NCI-H510A (cell line): ENCODE results near the gene LCAT.
"Not testable (repeated sequence)": the region's sequence is repeated elsewhere in the genome, so short reads cannot be mapped to it uniquely, and the experiment has no call there.

Experiments used
- DNase-seq: peaks from one replicate; lab custom pipeline; 2025; lab: John Stamatoyannopoulos, UW

LCAT gene

DNA sequence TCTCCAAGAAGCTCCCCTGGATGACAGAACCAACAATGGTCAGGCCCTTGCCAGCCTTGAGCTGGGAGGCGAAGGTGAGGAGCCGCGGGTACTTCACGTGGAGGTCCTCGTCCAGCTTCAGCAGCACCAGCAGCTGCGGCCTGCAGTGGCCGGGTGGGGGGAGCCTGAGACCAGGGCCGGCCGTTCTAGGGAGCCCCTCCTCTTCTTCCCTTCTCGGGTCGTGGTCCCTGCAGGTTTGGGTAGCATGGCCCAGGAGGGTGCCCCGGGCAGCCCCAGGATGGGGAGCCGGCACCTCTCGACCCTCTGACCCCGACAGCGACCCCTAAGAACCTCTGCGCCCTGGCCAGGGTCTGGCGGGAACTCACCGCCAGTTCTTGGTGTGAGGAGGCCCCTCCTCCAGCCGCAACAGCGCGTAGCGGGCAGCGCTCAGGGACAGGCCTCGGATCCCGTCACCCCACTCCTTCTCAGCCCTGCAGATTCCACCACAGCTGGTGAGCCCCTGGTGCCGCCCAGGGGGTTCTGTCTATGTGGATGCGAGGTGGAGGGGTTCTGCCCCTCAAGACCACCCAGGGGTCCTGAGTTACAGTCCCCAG, 3.1 kb upstream of the LCAT start:
- no peak for DNase-seq

- DNase-seq: no peak
Observed at GRCh38 chr16:67946128-67946569, 2.2 kb upstream of the LCAT start.

DNA sequence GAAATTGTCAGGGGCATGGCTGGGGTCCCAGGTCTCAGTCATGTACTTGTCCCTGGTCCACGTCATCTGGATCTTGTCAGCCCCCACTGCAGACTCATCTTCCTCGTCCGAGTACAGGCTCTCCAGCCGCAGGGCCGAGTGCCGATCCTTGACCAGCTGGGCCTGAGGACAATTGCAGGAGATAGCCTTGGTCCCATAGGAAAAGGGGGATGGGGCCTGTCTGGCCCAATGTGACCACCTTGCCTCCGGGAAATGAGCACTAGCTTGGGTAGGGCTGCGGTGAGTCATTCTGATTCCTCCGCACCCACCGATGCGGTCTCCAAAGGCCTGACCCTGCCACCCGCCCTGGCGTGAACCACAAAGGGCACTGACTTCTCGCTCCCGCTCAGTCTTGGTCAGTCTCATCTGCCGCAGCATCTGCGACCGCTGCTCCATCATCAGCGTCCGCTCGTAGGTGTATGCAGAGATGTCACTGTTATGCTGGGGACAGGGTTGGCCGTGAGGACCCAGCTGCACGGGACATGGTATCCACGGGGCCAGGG, 1.5 kb upstream of the LCAT start:
- DNase-seq: no peak

DNA sequence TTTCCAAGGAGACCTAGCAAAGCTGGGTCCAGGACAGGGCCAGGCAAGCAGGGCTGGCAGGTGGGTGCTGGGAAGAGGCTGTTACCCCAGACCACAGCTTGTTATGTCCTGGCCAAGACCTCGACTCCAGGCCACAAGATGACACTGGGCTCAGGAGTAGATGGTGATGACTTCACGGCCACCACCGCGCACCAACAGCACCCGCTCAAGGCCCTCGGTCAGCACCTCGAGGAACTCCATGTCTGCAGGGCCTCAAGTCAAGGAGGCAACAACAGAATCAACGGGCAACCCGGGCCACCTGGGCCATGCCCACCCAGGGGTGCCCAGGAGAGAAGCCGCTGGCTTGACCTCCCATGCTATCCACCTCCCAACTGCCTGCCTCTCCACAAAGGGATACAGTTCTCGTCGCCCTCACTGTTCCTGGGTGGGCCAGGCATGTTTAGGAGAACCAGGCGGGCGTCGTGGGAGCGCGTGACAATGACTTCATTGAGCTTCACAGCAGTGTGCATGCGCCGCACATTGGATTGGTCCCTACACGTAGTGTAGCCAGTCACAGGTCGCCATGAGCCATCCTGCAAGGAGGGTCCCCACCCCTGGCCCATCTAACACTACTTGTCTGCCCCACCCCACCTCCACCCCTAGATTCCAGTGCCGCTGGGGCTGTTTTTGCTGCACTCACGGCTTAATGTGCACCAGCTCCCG, 921 bp upstream of the LCAT start:
- DNase-seq: no peak

GRCh38 chr16:67943256-67943618, 683 bp downstream of the LCAT start:
- DNase-seq: no peak

DNA sequence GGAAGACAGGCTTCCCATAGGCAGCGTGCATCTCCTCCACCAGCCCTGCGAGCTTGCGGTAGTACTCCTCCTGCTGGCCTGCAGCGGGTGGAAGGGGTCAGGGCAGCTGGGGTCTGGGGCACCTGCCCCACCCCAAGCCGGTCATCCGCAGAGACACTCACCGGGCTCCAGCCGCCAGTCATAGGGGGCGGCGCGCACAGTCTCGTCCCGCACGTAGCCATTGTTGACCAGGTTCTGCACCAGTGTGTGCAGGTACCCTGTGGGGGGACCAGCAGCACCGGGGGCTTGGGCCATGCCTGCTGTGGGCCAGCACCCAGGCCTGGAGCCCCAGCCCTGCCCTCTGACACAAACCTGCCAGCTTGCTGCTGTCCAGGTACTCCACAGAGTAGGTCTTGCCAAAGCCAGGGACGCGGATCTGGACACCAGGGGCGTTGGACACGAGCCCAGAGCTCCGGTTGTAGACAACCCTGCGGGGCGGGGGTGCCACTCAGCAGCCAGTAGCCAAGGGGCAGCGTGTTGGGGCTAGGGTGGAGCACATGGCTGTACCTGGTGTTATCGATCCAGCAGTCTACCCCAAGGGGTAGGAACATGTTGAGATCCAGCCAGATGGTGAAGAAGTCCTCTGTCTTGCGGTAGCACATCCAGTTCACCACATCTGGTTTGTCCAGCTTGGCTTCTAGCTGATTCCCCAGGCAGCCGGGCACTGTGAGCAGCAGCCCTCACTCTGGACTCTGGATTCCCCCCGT, 1.2 kb downstream of the LCAT start:
- no peak for DNase-seq

GRCh38 chr16:67942200-67942509, 1.8 kb downstream of the LCAT start:
- no peak for DNase-seq

GRCh38 chr16:67941469-67942199, 2.3 kb downstream of the LCAT start:
- DNase-seq: no peak

DNA sequence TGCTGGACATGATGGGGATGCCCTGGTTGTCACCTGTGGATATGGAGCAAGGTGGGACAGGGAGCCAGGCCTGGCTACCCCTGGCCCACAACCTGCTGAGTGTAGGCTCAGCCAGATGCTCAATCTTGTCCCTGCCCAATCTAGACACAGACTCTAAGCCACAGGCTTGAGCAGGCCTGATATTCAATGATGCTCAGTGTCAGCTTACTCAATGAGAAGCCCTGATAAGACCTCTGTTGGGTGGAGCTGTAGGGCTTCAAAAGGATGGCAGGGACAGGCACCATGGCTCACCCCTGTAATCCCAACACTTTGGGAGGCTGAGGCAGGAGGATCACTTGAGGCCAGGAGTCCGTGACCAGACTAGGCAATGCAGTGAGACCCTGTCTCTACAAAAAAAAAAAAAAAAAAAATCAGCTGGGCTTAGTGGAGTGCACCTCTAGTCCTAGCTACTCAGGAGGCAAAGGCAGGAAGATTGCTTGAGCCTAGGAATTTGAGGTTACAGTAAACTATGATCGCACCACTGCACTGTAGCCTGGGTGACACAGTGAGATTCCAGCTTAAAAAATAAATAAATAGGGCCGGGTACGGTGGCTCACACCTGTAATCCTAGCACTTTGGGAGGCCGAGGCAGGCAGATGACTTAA, 3.4 kb downstream of the LCAT start:
- DNase-seq: no peak

GRCh38 chr16:67939507-67940445, 4.1 kb downstream of the LCAT start:
- DNase-seq: no peak

- not testable (repeated sequence) for DNase-seq
Observed at GRCh38 chr16:67937713-67938112, 6.2 kb downstream of the LCAT start.

GRCh38 chr16:67936880-67937605, 6.9 kb downstream of the LCAT start:
- DNase-seq: no peak

DNA sequence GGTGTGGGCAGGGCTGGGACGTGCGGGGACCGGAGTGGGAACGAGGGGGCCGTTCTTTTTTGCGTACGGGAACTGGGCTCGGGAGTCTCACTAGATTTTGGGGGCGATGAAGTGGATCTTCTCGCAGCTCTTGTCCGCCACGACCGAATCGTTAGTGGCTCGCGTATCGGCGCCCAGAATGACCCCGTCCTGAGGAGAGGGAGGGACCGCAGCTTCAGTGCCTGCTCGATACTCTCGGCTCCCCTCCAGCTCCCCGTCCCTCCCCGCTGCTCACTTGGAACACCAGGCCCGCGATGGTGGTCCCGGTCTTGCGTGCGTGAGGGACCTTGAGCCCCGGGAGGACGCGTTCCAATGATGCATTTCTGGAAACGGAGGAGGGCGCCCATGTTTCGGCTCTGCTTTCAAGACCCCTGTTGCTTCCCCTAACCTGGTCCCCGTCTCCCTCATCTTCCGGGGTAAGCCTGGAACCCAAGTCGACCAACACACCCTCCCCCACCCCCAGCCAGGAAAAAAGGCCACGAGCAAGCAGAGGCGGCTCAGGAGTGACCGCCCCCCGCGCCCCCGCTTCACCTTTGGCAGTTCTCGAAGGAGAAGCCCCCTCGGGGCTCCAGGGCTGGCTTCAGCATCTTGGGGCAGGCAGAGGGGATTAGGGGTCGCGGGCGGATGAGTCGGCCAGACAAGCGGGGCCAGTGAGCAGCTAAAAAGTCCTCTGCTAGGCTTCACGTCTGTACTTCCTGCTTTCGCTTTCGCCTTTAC, 7.6 kb downstream of the LCAT start, which contains the start of gene PSMB10:
TSS of gene PSMB10 (minus strand) at position 727 of the 756 bp plus-strand sequence. CDS start at position 626, 101 bp downstream.
- no peak for DNase-seq

GRCh38 chr16:67935402-67936123, 8.4 kb downstream of the LCAT start:
- DNase-seq: peak; percentile 96

DNA sequence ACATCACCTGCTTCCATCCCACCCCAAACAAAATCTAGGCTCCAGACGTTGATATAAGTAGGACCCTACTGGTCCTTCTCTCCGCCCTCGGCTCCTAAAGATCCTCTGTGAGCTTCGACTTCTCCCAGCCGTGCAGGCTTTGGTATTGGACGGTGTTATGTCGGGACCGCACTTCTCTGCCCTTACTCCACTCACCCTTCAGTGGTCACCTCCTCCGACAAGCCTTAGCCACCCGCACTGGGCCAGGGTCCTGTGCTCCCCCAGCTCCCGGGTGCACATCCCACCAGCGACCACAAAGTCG, 8.9 kb downstream of the LCAT start:
- DNase-seq: no peak

DNA sequence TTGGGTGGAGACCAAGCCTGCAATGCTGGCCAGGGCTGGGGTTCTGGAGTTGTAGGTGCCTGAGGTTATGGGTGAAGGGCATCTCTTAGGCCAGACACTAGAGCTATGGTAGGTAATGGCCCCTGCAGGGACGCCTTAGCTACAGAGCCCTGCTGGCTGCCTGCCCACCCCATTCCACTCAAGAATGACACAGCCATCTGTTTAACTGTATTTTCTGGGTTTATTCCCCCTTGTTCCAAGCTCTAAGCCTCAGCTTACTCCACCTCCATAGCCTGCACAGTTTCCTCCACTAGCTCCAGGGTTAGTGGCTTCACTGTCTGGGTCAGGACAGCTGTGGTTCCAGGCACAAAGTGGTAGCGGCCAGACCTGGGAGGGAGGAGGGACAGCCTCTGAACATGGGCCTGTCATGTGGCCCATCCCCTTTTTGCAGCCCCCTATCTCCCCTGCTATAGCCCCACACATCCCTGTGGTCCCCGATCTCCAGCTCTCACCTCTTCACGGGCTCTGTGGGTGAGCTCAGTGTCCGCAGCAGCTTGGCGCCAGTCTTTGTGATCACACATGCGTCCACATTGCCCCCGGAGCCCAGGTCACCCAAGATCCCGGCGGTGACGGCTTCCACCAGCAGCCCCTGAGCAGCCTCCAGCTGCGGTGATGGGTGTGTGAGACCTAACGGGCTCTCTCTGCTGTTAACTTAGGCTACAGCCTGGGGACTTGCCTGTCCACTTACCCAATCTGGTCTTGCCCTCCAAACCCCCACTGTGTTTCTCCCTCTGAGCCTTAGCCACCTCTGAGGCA, 9.4 kb downstream of the LCAT start:
- DNase-seq: no peak

DNA sequence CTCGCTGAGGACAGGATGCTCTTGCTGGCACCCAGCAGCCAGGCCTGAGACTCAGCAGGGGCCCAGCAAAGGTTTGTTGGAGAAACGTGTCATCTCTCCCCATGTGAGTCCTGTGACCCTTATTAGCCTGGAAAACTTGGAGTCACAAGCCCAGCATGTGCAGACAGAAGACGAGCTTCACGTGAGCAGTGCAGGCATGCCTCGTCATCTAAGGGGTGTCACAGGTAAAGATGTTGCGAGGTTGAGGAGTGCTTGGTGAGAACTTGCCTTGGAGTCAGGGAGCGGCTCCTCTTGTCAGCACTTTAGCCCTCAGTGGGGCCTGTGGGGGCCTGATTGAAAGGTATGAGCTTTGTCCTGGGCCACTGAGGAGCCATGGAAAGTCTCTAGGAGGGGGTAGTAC, 10.1 kb downstream of the LCAT start:
- no peak for DNase-seq

DNA sequence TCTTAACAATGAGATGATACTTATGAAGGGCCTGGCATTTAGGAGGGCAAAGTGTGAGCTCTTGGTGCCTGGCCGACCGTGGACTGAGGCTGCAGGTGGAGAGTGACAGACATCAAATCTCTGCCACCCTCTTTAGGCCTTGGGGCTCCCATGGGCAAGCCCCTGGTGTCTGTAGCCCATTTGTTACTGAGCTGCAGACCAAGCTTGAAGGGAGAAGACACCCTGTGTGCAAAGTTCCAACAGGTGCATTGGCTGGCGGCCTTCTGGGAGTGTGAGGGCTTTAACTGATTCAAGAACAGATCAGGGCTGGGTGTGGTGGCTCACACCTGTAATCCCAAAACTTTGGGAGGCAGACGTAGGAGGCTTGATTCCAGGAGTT, 11.5 kb downstream of the LCAT start:
- DNase-seq: no peak
